Esophagus muscularis mucosa (tissue), 4 donors: ENCODE measurements around the gene ANKRD24. TPM values are rescaled to one million over a fixed set of nuclear protein-coding genes. Genes with fewer than 3 reads are reported as not detected.
A peak's percentile ranks its signal among the peaks of the same experiment; 100 is the strongest.
"Not testable (repeated sequence)": the region's sequence is repeated elsewhere in the genome, so short reads cannot be mapped to it uniquely, and the experiment has no call there.

ENCODE experiments used
- DNase-seq: peaks from one replicate; pipeline ENCODE4 v3.0.0-alpha.2; 2017; ENCODE audit errors: extremely low spot score
- H3K27ac ChIP-seq, 4 donors: fragments of 200-600 bp; sonication (generic); replicated peaks in 1 of 4; 1 replicate in 3 of 4; 2 replicates in 1 of 4; pipeline ENCODE4 v1.5.1; 2016 to 2019; ENCODE audit warnings: mild to moderate bottlenecking in 1 of 4
- H3K27me3 ChIP-seq, 4 donors: fragments of 200-600 bp; sonication (generic); one replicate each; pipeline versions ENCODE4 v1.5.1 to v1.6.0; 2016 to 2019
- H3K36me3 ChIP-seq, 4 donors: fragments of 200-600 bp; sonication (generic); one replicate each; pipeline ENCODE4 v1.5.1; 2016 to 2019
- H3K4me1 ChIP-seq, 4 donors: fragments of 200-600 bp; sonication (generic); one replicate each; pipeline ENCODE4 v1.5.1; 2016 to 2019
- H3K4me3 ChIP-seq, 4 donors: fragments of 200-600 bp; sonication (generic); 1 replicate in 2 of 4; 2 replicates in 2 of 4; pipeline ENCODE4 v1.5.1; 2016 to 2019; ENCODE audit warnings: mild to moderate bottlenecking in 4 of 4, moderate library complexity in 1 of 4
- H3K9me3 ChIP-seq, 4 donors: fragments of 200-600 bp; sonication (generic); 1 replicate in 3 of 4; 2 replicates in 1 of 4; pipeline ENCODE4 v1.5.1; 2016 to 2019
- CTCF ChIP-seq, 3 experiments: fragments of 200-600 bp in 2 of 3; fragments of 450-650 bp in 1 of 3; sonication (generic) in 2 of 3; IDR thresholded peaks; one replicate each; pipeline ENCODE4 v1.5.1; 2017 to 2019; ENCODE audit warnings: antibody characterized with exemption in 3 of 3, mild to moderate bottlenecking in 2 of 3, moderate library complexity in 1 of 3
- EP300 ChIP-seq: sonication (generic); formaldehyde crosslinking; IDR thresholded peaks from one replicate; pipeline ENCODE4 v1.6.1; 2017; ENCODE audit warnings: antibody characterized with exemption
- POLR2A ChIP-seq: fragments of 450-650 bp; IDR thresholded peaks from one replicate; pipeline ENCODE4 v1.6.1; 2017; ENCODE audit warnings: antibody characterized with exemption, moderate library complexity, mild to moderate bottlenecking, low read depth
- POLR2AphosphoS5 ChIP-seq, 2 donors: sonication (generic); formaldehyde crosslinking; IDR thresholded peaks; one replicate each; pipeline ENCODE4 v1.6.1; 2017; ENCODE audit warnings: antibody characterized with exemption in 2 of 2
- WGBS: methylation state at CpG from one replicate; pipeline ENCODE4 v1.1.5; 2018; 5-methylcytosine and 5-hydroxymethylcytosine counted together
- intact Hi-C: fragments of 100-400 bp; cut with DNase I; formaldehyde crosslinking; loops from one replicate; pipeline ENCODE4 v1.15.1; 2023
- total RNA-seq, 4 donors: library from RNA; depleted of rRNA; stranded (reverse); fragments of >200 nt; gene quantifications; one replicate each; pipeline versions ENCODE4 v1.1.0 to v1.2.1, GENCODE V29; 2016

The ANKRD24 gene
- total RNA-seq, 4 donors from 2014 or later = 0.32 to 2.5 (median 0.96) TPM

GRCh38 chr19:4234142-4234861 lies 51.8 kb downstream of the ANKRD24 start:
- 56% methylated on average over 17 of the region's 21 CpGs for WGBS
- no peaks in the 10 kb centered on the region for H3K36me3 ChIP-seq
- no peak overlapping the region for H3K4me3 ChIP-seq
- H3K27ac ChIP-seq = no peak overlapping the region
- H3K9me3 ChIP-seq = no peaks in the 10 kb centered on the region
- intact Hi-C loops = no loop called here
- H3K27me3 ChIP-seq = peaks cover 0 to 83% (median 8%) of the 10 kb centered on the region in 4 donors
- no peak for DNase-seq
- peaks cover 0 to 3% (median 2%) of the 10 kb centered on the region in 4 donors for H3K4me1 ChIP-seq
- TF ChIP-seq POLR2AphosphoS5 (IDR thresholded peaks at IDR 0.05) (no peak), POLR2A (no peak), CTCF (IDR thresholded peaks at IDR 0.05) (no peak), EP300 (no peak)

- no peaks in the 10 kb centered on the region for H3K9me3 ChIP-seq
- WGBS = 61% methylated on average over 13 of the region's 13 CpGs
- intact Hi-C loops = no loop called here
- no peak overlapping the region for H3K4me3 ChIP-seq
- DNase-seq = no peak
- H3K27me3 ChIP-seq = peaks cover 0 to 78% (median 3%) of the 10 kb centered on the region in 4 donors
- TF ChIP-seq EP300 (no peak), POLR2AphosphoS5 (IDR thresholded peaks at IDR 0.05) (no peak), CTCF (IDR thresholded peaks at IDR 0.05) (no peak), POLR2A (no peak)
- H3K36me3 ChIP-seq = no peaks in the 10 kb centered on the region
- H3K4me1 ChIP-seq = no peaks in the 10 kb centered on the region
- H3K27ac ChIP-seq = no peak overlapping the region
Observed at GRCh38 chr19:4234862-4235201, 52.3 kb downstream of the ANKRD24 start.

- H3K36me3 ChIP-seq, H3K4me3 ChIP-seq, DNase-seq, H3K4me1 ChIP-seq, H3K27ac ChIP-seq, H3K9me3 ChIP-seq, intact Hi-C loops: not testable (repeated sequence)
- H3K27me3 ChIP-seq = peaks cover 0 to 64% (median 0%) of the 10 kb centered on the region in 4 donors
- WGBS = 85% methylated on average over 16 of the region's 16 CpGs
Observed at GRCh38 chr19:4237510-4237909, 55.0 kb downstream of the ANKRD24 start.

DNA sequence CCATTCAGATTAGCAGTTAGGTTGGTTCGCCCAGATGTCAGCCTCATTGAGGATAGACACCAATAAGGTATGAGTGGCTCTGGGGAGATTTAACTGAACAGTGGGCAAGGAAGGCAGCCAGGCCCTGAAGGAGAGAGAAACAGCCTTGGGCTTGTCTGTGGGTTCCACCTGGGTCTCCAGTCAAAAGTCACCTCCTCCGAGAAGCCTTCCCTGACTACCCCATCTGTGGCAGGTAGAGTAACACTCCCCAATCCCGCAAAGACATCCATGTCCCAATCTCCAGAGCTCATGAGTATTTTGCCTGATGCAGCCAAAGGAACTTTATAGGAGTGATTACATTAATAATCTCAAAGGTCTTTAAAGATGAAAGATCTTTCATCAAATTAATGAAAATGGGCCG lies 56.3 kb downstream of the ANKRD24 start:
- Histone ChIP-seq H3K9me3 (peaks cover 0 to 10% (median 5%) of the 10 kb centered on the region in 4 donors), H3K4me1 (no peaks in the 10 kb centered on the region), H3K27me3 (peaks cover 0 to 51% (median 0%) of the 10 kb centered on the region in 4 donors), H3K27ac (no peak overlapping the region), H3K4me3 (no peak overlapping the region), H3K36me3 (no peaks in the 10 kb centered on the region)
- TF ChIP-seq POLR2AphosphoS5 (IDR thresholded peaks at IDR 0.05) = no peak
- no peak for TF ChIP-seq CTCF (IDR thresholded peaks at IDR 0.05)
- no peak for TF ChIP-seq POLR2A
- no peak for TF ChIP-seq EP300
- no peak for DNase-seq
- intact Hi-C loops = no loop called here
- 95% methylated on average over 4 of the region's 4 CpGs for WGBS

DNA sequence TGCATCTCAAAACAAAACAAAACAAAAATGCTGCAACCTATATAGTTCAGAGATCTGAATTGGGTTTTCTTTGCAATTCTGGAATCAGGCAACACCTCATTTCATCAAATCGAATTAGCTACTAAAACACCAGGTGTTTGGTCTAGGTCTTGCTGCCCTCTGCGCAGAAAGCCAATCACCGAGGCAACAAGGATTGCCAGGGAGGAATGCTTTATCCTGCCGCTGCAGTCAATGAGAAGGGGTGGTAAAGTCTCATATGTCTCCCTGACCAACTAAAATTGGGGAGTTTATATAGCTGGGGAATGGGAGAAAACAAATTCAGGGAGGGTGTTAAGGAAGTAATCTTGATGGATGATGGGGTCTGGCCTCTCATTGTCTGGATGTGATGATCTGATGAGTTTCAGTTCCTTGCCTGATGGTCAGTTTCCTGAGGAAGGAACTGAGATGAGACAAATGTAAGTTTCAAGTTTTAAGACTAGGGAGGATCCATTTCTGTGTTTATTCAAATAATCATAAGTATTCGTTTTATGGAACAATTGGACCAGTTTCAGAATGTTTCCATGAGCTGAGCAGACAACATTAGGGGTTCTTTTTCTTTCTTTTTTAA lies 59.4 kb downstream of the ANKRD24 start:
- no peak overlapping the region for H3K4me3 ChIP-seq
- no peak for TF ChIP-seq CTCF (IDR thresholded peaks at IDR 0.05)
- TF ChIP-seq EP300 = no peak
- no peak for TF ChIP-seq POLR2A
- TF ChIP-seq POLR2AphosphoS5 (IDR thresholded peaks at IDR 0.05) = no peak
- no peak overlapping the region for H3K27ac ChIP-seq
- H3K9me3 ChIP-seq = peaks cover 0 to 10% (median 5%) of the 10 kb centered on the region in 4 donors
- no peaks in the 10 kb centered on the region for H3K36me3 ChIP-seq
- peaks cover 0 to 21% (median 0%) of the 10 kb centered on the region in 4 donors for H3K27me3 ChIP-seq
- H3K4me1 ChIP-seq = peaks cover 0 to 8% (median 6%) of the 10 kb centered on the region in 4 donors
- WGBS = 76% methylated on average over 5 of the region's 5 CpGs
- intact Hi-C loops = no loop called here
- no peak for DNase-seq

DNA sequence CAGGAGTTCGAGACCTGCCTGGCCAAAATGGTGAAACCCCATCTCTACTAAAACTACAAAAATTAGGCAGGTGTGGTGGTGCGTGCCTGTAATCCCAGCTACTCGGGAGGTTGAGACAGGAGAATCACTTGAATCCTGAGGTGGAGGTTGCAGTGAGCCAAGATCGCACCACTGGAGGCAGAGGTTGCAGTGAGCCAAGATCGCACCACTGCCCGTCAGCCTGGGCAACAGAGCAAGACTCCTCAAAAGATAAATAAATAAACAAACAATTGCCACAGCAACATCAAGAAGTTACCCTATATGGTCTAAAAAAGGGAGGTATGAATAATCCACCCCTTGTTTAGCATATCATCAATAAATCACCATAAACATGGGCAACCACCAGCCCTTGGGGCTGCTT lies 63.4 kb downstream of the ANKRD24 start:
- H3K27me3 ChIP-seq, H3K9me3 ChIP-seq, H3K27ac ChIP-seq, intact Hi-C loops, DNase-seq: not testable (repeated sequence)
- H3K4me3 ChIP-seq = peak overlapping the region in 2 of 4 donors; percentile 62 to 68
- peaks cover 21 to 27% (median 22%) of the 10 kb centered on the region in 4 donors for H3K36me3 ChIP-seq
- WGBS = 98% methylated on average over 6 of the region's 6 CpGs
- peaks cover 6 to 20% (median 15%) of the 10 kb centered on the region in 4 donors for H3K4me1 ChIP-seq
